Subcutaneous abdominal adipose tissue (tissue), 5 donors: ENCODE measurements around the gene TRAPPC11.
"Not testable (repeated sequence)": the region's sequence is repeated elsewhere in the genome, so short reads cannot be mapped to it uniquely, and the experiment has no call there.

Experiments used
- H3K27ac ChIP-seq: one replicate; pipeline ENCODE4 v1.7.0; 2013; ENCODE audit warnings: low read depth, mild to moderate bottlenecking, inconsistent platforms, low read length, moderate library complexity
- H3K27me3 ChIP-seq, 5 donors: one replicate each; pipeline ENCODE4 v1.7.0; 2013; ENCODE audit warnings: low read length in 5 of 5, inconsistent platforms in 1 of 5; ENCODE audit not compliant: control insufficient read depth in 5 of 5, insufficient read depth in 4 of 5
- H3K36me3 ChIP-seq, 5 donors: one replicate each; pipeline ENCODE4 v1.7.0; 2013; ENCODE audit warnings: low read length in 5 of 5; ENCODE audit not compliant: control insufficient read depth in 5 of 5, insufficient read depth in 5 of 5
- H3K4me1 ChIP-seq, 5 donors: one replicate each; pipeline ENCODE4 v1.7.0; 2013; ENCODE audit warnings: low read length in 5 of 5, mild to moderate bottlenecking in 3 of 5, moderate library complexity in 1 of 5; ENCODE audit not compliant: control insufficient read depth in 5 of 5, insufficient read depth in 5 of 5
- H3K4me3 ChIP-seq, 5 donors: one replicate each; pipeline ENCODE4 v1.7.0; 2013; ENCODE audit warnings: low read length in 5 of 5, low read depth in 1 of 5
- H3K9ac ChIP-seq, 5 donors: one replicate each; pipeline ENCODE4 v1.7.0; 2013; ENCODE audit warnings: low read length in 5 of 5, mild to moderate bottlenecking in 4 of 5, moderate library complexity in 3 of 5
- H3K9me3 ChIP-seq, 5 donors: one replicate each; pipeline ENCODE4 v1.7.0; 2013; ENCODE audit warnings: low read length in 5 of 5; ENCODE audit not compliant: control insufficient read depth in 5 of 5
- donor health status: healthy.
- donor health status: healthy.
- donor health status: healthy.
- donor health status: healthy.
- donor health status: healthy.

The TRAPPC11 gene

GRCh38 chr4:183702492-183702891 lies 43.4 kb downstream of the TRAPPC11 start:
- H3K9ac ChIP-seq = no peak overlapping the region
- no peaks in the 10 kb centered on the region for H3K9me3 ChIP-seq
- H3K27me3 ChIP-seq = no peaks in the 10 kb centered on the region
- peaks cover 61 to 84% (median 69%) of the 10 kb centered on the region in 5 donors for H3K36me3 ChIP-seq
- no peak overlapping the region for H3K4me3 ChIP-seq
- H3K4me1 ChIP-seq = no peaks in the 10 kb centered on the region
- H3K27ac ChIP-seq = no peak overlapping the region

DNA sequence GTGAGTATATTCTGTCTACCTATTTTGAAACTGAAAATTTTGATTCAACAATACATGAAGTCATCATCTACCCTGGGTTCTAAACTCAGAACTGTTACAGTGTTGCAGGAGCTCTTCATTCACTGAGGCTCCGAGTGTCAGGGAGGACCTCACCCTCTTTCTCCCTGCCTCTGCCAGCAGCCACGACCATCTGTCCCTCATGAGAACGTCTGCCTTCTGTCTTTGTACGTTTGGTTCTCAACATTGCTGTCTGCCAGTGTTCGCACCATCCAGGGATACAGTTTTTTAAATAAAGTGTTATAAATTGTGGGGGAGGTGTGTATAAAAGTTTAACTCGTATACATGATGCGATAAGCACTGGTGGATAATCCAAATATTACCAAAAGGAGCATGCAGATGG lies 55.5 kb downstream of the TRAPPC11 start:
- Histone ChIP-seq H3K9me3 (no peaks in the 10 kb centered on the region), H3K4me3 (no peak overlapping the region), H3K27me3 (no peaks in the 10 kb centered on the region), H3K36me3 (peaks cover 21 to 44% (median 33%) of the 10 kb centered on the region in 5 donors), H3K4me1 (no peaks in the 10 kb centered on the region), H3K27ac (no peak overlapping the region), H3K9ac (no peak overlapping the region)

GRCh38 chr4:183716302-183716701 lies 57.2 kb downstream of the TRAPPC11 start:
- H3K27me3 ChIP-seq = no peaks in the 10 kb centered on the region
- H3K36me3 ChIP-seq = peaks cover 17 to 32% (median 27%) of the 10 kb centered on the region in 5 donors
- H3K9me3 ChIP-seq = no peaks in the 10 kb centered on the region
- H3K4me1 ChIP-seq = peaks cover 0 to 2% (median 0%) of the 10 kb centered on the region in 5 donors
- no peak overlapping the region for H3K27ac ChIP-seq
- H3K9ac ChIP-seq = no peak overlapping the region
- H3K4me3 ChIP-seq = no peak overlapping the region

DNA sequence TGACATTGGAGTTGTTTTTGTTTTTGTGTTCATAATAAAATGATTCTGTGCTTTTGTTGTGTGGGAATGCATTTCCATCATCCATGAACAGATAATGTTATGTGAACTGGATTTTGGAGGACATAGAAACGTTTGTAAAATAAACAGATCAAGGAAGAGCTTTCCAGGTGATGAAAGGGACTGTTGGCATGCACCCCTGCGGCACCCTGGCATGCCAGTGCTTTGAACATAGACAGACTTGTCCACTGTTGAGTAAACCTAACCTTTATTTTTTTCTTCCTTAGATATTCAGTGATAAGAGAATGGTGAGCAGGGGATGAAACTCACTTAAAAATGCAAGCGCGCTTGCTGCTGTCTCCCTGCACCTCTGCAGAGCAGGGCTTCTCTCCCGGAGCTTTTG lies 59.8 kb downstream of the TRAPPC11 start:
- H3K9me3 ChIP-seq = no peaks in the 10 kb centered on the region
- H3K4me3 ChIP-seq = no peak overlapping the region
- no peak overlapping the region for H3K27ac ChIP-seq

GRCh38 chr4:183721207-183722081 lies 62.4 kb downstream of the TRAPPC11 start:
- H3K27ac ChIP-seq = no peak overlapping the region
- no peaks in the 10 kb centered on the region for H3K9me3 ChIP-seq
- no peaks in the 10 kb centered on the region for H3K27me3 ChIP-seq
- peak overlapping the region in 1 of 5 donors; percentile 32 for H3K9ac ChIP-seq
- peak overlapping the region; percentile 5 to 66 (median 57) for H3K4me3 ChIP-seq
- H3K4me1 ChIP-seq = peaks cover 0 to 14% (median 10%) of the 10 kb centered on the region in 5 donors
- no peaks in the 10 kb centered on the region for H3K36me3 ChIP-seq

More for the DNA sequence above, 59.8 kb downstream of the TRAPPC11 start:
- peaks cover 0 to 14% (median 10%) of the 10 kb centered on the region in 5 donors for H3K4me1 ChIP-seq
- peaks cover 2 to 10% (median 8%) of the 10 kb centered on the region in 5 donors for H3K36me3 ChIP-seq
- H3K9ac ChIP-seq = no peak overlapping the region
- H3K27me3 ChIP-seq = no peaks in the 10 kb centered on the region

- Histone ChIP-seq H3K9ac (peak overlapping the region in 2 of 5 donors; percentile 36 to 62), H3K9me3 (no peaks in the 10 kb centered on the region), H3K4me3 (peak overlapping the region; percentile 46 to 69 (median 57)), H3K27ac (no peak overlapping the region), H3K4me1 (peaks cover 0 to 14% (median 10%) of the 10 kb centered on the region in 5 donors), H3K36me3 (no peaks in the 10 kb centered on the region), H3K27me3 (no peaks in the 10 kb centered on the region)
Observed at GRCh38 chr4:183722731-183723560, 63.9 kb downstream of the TRAPPC11 start.

DNA sequence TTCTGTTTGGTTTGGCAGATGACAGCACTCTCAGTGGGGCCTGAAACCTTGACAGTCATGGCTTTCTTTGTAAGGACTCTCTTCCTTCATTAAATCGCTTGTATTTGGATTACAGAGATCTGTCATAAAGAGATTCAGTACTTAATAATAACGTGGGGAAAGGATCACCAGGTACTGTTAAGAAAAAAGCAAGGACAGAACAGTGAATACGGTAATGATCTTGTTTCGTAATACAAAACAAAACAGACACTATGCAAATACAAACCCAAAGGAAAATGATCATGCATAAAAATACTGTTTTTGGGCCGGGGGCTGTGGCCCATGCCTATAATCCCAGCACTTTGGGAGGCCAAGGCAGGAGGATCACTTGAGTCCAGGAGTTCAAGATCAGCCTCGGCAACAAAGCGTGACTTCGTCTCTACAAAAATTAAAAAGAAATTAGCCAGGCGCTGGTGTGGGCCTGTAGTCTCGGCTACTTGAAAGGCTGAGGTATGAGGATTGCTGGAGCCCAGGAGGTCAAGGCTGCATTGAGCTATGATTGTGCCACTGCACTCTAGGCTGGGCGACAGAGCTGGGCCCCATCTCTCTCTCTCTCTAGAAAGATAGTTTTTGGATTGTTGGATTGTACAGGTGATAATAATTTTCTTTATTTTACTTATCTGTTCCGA lies 64.6 kb downstream of the TRAPPC11 start:
- H3K27me3 ChIP-seq = no peaks in the 10 kb centered on the region
- no peaks in the 10 kb centered on the region for H3K36me3 ChIP-seq
- peak overlapping the region in 1 of 5 donors; percentile 36 for H3K9ac ChIP-seq
- no peak overlapping the region for H3K27ac ChIP-seq
- H3K4me1 ChIP-seq = peaks cover 0 to 14% (median 10%) of the 10 kb centered on the region in 5 donors
- H3K4me3 ChIP-seq = peak overlapping the region in 2 of 5 donors; percentile 56 to 69
- H3K9me3 ChIP-seq = no peaks in the 10 kb centered on the region

DNA sequence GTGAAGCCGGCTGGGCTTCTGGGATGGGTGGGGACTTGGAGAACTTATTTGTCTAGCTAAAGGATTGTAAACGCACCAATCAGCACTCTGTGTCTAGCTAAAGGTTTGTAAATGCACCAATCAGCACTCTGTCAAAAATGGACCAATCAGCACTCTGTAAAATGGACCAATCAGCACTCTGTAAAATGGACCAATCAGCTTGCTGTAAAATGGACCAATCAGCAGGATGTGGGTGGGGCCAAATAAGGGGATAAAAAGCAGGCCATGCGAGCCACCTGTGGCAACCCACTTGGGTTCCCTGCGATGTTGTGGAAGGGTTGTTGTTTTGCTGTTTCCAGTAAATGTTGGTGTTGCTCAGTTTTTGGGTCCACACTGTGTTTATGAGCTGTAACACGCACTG lies 66.5 kb downstream of the TRAPPC11 start:
- not testable (repeated sequence) for H3K27me3 ChIP-seq

GRCh38 chr4:183727482-183727881 lies 68.4 kb downstream of the TRAPPC11 start:
- H3K9me3 ChIP-seq = no peaks in the 10 kb centered on the region
- no peak overlapping the region for H3K27ac ChIP-seq
- no peak overlapping the region for H3K9ac ChIP-seq
- H3K4me3 ChIP-seq = no peak overlapping the region
- no peaks in the 10 kb centered on the region for H3K36me3 ChIP-seq
- no peaks in the 10 kb centered on the region for H3K27me3 ChIP-seq
- peaks cover 0 to 6% (median 5%) of the 10 kb centered on the region in 5 donors for H3K4me1 ChIP-seq

More for the DNA sequence above, 66.5 kb downstream of the TRAPPC11 start:
- H3K36me3 ChIP-seq, H3K9me3 ChIP-seq, H3K4me3 ChIP-seq, H3K9ac ChIP-seq, H3K27ac ChIP-seq: not testable (repeated sequence)
- H3K4me1 ChIP-seq = peaks cover 0 to 14% (median 10%) of the 10 kb centered on the region in 5 donors
